Measurements from ENCODE around the gene SPRYD7. TPM values are rescaled to one million over a fixed set of nuclear protein-coding genes. Genes with fewer than 3 reads are reported as not detected.
A peak's percentile ranks its signal among the peaks of the same experiment; 100 is the strongest.

Gene SPRYD7
- total RNA-seq, 6 experiments from 2014 or later: 4.1 to 7.9 (median 5.4) TPM

- intact Hi-C loops (cut with DNase I): no loop called here
- DNase-seq (no peak), ATAC-seq (no peak)
- no peak overlapping the region for H3K4me3 ChIP-seq
- TF ChIP-seq, protein P1, sequence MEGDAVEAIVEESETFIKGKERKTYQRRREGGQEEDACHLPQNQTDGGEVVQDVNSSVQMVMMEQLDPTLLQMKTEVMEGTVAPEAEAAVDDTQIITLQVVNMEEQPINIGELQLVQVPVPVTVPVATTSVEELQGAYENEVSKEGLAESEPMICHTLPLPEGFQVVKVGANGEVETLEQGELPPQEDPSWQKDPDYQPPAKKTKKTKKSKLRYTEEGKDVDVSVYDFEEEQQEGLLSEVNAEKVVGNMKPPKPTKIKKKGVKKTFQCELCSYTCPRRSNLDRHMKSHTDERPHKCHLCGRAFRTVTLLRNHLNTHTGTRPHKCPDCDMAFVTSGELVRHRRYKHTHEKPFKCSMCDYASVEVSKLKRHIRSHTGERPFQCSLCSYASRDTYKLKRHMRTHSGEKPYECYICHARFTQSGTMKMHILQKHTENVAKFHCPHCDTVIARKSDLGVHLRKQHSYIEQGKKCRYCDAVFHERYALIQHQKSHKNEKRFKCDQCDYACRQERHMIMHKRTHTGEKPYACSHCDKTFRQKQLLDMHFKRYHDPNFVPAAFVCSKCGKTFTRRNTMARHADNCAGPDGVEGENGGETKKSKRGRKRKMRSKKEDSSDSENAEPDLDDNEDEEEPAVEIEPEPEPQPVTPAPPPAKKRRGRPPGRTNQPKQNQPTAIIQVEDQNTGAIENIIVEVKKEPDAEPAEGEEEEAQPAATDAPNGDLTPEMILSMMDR (IDR thresholded peaks at IDR 0.05): no peak
- no peak for TF ChIP-seq POLR2A (IDR thresholded peaks at IDR 0.05)
- H3K4me1 ChIP-seq: peaks cover 0 to under 1% (median 0%) of the 10 kb centered on the region in 4 donors
- H3K27me3 ChIP-seq: no peaks in the 10 kb centered on the region
- no peaks in the 10 kb centered on the region for H3K9me3 ChIP-seq
- 76% methylated on average over 1 of the region's 1 CpG for WGBS (ENCODE audit: insufficient coverage, low coverage, low lambda C conversion rate, missing lambda C conversion rate)
- H3K27ac ChIP-seq: no peak overlapping the region
- H3K36me3 ChIP-seq: no peaks in the 10 kb centered on the region
Measured at GRCh38 chr13:49865218-49865617, 70.9 kb downstream of the SPRYD7 start.

- no peak overlapping the region for H3K27ac ChIP-seq
- no peak for TF ChIP-seq POLR2A (IDR thresholded peaks at IDR 0.05)
- TF ChIP-seq, protein P1 (IDR thresholded peaks at IDR 0.05): no peak
- ATAC-seq (peak in 1 of 4 donors; percentile 50), DNase-seq (no peak)
- H3K27me3 ChIP-seq: no peaks in the 10 kb centered on the region
- peaks cover 0 to 8% (median 2%) of the 10 kb centered on the region in 4 donors for H3K4me1 ChIP-seq
- no peaks in the 10 kb centered on the region for H3K9me3 ChIP-seq
- no peak overlapping the region for H3K4me3 ChIP-seq
- intact Hi-C loops (cut with DNase I): no loop called here
- H3K36me3 ChIP-seq: no peaks in the 10 kb centered on the region
Measured at GRCh38 chr13:49864509-49864908, 71.6 kb downstream of the SPRYD7 start.

Small RNA genes within 50 kb of the gene (small RNA-seq; reads per million reads assigned to genes)
- gene RNY4P30 (0 reads per million in 2 experiments), gene RNY4P9 (0.58 to 0.78 reads per million in 2 experiments)

Other genes with a start within 250 kb of the SPRYD7 start
- gene EBPL, start 244.9 kb downstream of the SPRYD7 start, total RNA-seq: 10 to 100 TPM; 45.1 to 95.2 (median 55.4) TPM
- 10 to 100 TPM; 16.3 to 27.2 (median 19.5) TPM for gene KPNA3, start 143.7 kb downstream of the SPRYD7 start, total RNA-seq
- 10 to 100 TPM in 1 of 6 experiments, 1 to 10 TPM in 5; 5.6 to 10.8 (median 7.3) TPM for gene TRIM13, start 60.7 kb upstream of the SPRYD7 start, total RNA-seq
- under 1 TPM in 4 of 6 experiments, not detected in 2; 0.18 to 0.50 (median 0.36) TPM for gene KCNRG, start 79.1 kb upstream of the SPRYD7 start, total RNA-seq

All from right lobe of liver (tissue), 6 donors.